Mesothelial cell of epicardium (in vitro differentiated cells): Measurements from ENCODE around the gene ADRA2C. TPM values are rescaled to one million over a fixed set of nuclear protein-coding genes. Genes with fewer than 3 reads are reported as not detected.

Source experiments
- DNase-seq, 2 experiments: peaks; one replicate each; pipeline ENCODE4 v3.0.0; 2021; ENCODE audit warnings: low spot score in 2 of 2; ENCODE audit not compliant: unreplicated experiment in 2 of 2
- H3K27ac Mint-ChIP-seq: 2 replicates; pipeline ENCODE4 v1.8.0; 2021; ENCODE audit warnings: mixed read lengths
- H3K27me3 Mint-ChIP-seq: 2 replicates; pipeline ENCODE4 v1.8.0; 2021; ENCODE audit warnings: low read depth, mixed read lengths
- H3K36me3 Mint-ChIP-seq: 2 replicates; pipeline ENCODE4 v1.8.0; 2021; ENCODE audit warnings: mixed read lengths
- H3K4me1 Mint-ChIP-seq: 2 replicates; pipeline ENCODE4 v1.8.0; 2021; ENCODE audit warnings: mixed read lengths
- H3K4me3 Mint-ChIP-seq: 2 replicates; pipeline ENCODE4 v1.8.0; 2021; ENCODE audit warnings: mild to moderate bottlenecking, moderate library complexity, mixed read lengths
- H3K9me3 Mint-ChIP-seq: 2 replicates; pipeline ENCODE4 v1.8.0; 2021; ENCODE audit warnings: mixed read lengths
- total RNA-seq: library from RNA; stranded (reverse); gene quantifications from 3 replicates; pipeline ENCODE4 v1.2.1, GENCODE V29; 2021
- TF ChIP-seq, protein P1 (sequence below): fragments of 200-600 bp; sonication (generic); IDR thresholded peaks from one replicate; pipeline ENCODE4 v1.5.0; 2021; ENCODE audit warnings: antibody characterized with exemption; ENCODE audit not compliant: unreplicated experiment

The ADRA2C gene
- total RNA-seq, 1 donor from 2014 or later: 2.1 TPM

GRCh38 chr4:3747581-3747904 is 18.6 kb upstream of the ADRA2C start:
- H3K9me3 Mint-ChIP-seq: no peaks in the 10 kb centered on the region
- no peak for DNase-seq
- no peaks in the 10 kb centered on the region for H3K4me1 Mint-ChIP-seq
- H3K4me3 Mint-ChIP-seq: no peak overlapping the region
- H3K36me3 Mint-ChIP-seq: no peaks in the 10 kb centered on the region
- TF ChIP-seq, protein P1, sequence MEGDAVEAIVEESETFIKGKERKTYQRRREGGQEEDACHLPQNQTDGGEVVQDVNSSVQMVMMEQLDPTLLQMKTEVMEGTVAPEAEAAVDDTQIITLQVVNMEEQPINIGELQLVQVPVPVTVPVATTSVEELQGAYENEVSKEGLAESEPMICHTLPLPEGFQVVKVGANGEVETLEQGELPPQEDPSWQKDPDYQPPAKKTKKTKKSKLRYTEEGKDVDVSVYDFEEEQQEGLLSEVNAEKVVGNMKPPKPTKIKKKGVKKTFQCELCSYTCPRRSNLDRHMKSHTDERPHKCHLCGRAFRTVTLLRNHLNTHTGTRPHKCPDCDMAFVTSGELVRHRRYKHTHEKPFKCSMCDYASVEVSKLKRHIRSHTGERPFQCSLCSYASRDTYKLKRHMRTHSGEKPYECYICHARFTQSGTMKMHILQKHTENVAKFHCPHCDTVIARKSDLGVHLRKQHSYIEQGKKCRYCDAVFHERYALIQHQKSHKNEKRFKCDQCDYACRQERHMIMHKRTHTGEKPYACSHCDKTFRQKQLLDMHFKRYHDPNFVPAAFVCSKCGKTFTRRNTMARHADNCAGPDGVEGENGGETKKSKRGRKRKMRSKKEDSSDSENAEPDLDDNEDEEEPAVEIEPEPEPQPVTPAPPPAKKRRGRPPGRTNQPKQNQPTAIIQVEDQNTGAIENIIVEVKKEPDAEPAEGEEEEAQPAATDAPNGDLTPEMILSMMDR: peak; percentile 38
- no peak overlapping the region for H3K27ac Mint-ChIP-seq
- peaks cover 91% of the 10 kb centered on the region for H3K27me3 Mint-ChIP-seq

GRCh38 chr4:3748136-3748898 is 17.9 kb upstream of the ADRA2C start:
- no peak overlapping the region for H3K4me3 Mint-ChIP-seq
- H3K36me3 Mint-ChIP-seq: no peaks in the 10 kb centered on the region
- no peak for DNase-seq
- H3K9me3 Mint-ChIP-seq: no peaks in the 10 kb centered on the region
- TF ChIP-seq, protein P1: no peak
- H3K4me1 Mint-ChIP-seq: no peaks in the 10 kb centered on the region
- no peak overlapping the region for H3K27ac Mint-ChIP-seq
- H3K27me3 Mint-ChIP-seq: peaks cover 84% of the 10 kb centered on the region

GRCh38 chr4:3749081-3749480 is 17.1 kb upstream of the ADRA2C start:
- peaks cover 80% of the 10 kb centered on the region for H3K27me3 Mint-ChIP-seq
- no peaks in the 10 kb centered on the region for H3K36me3 Mint-ChIP-seq
- no peak for DNase-seq
- H3K4me1 Mint-ChIP-seq: no peaks in the 10 kb centered on the region
- H3K27ac Mint-ChIP-seq: no peak overlapping the region
- no peaks in the 10 kb centered on the region for H3K9me3 Mint-ChIP-seq
- TF ChIP-seq, protein P1: no peak
- H3K4me3 Mint-ChIP-seq: no peak overlapping the region

GRCh38 chr4:3750334-3750733 is 15.9 kb upstream of the ADRA2C start:
- H3K9me3 Mint-ChIP-seq: no peaks in the 10 kb centered on the region
- no peak overlapping the region for H3K4me3 Mint-ChIP-seq
- H3K4me1 Mint-ChIP-seq: no peaks in the 10 kb centered on the region
- TF ChIP-seq, protein P1: no peak
- no peak overlapping the region for H3K27ac Mint-ChIP-seq
- H3K36me3 Mint-ChIP-seq: no peaks in the 10 kb centered on the region
- H3K27me3 Mint-ChIP-seq: peaks cover 80% of the 10 kb centered on the region
- DNase-seq: no peak

GRCh38 chr4:3752022-3752421 is 14.2 kb upstream of the ADRA2C start:
- Mint-ChIP-seq H3K9me3 (no peaks in the 10 kb centered on the region), H3K36me3 (no peaks in the 10 kb centered on the region), H3K4me3 (no peak overlapping the region), H3K27ac (no peak overlapping the region), H3K27me3 (peaks cover 80% of the 10 kb centered on the region), H3K4me1 (no peaks in the 10 kb centered on the region)
- TF ChIP-seq, protein P1: no peak
- no peak for DNase-seq
